GM19395 (cell line): ENCODE results near the gene MSTN.
"Not testable (repeated sequence)": the region's sequence is repeated elsewhere in the genome, so short reads cannot be mapped to it uniquely, and the experiment has no call there.

Experiments used
- ATAC-seq: cut with Tn5 transposase; IDR thresholded peaks from one replicate; pipeline ENCODE4 v1.9.1; 2021; ENCODE audit warnings: mild to moderate bottlenecking, moderate library complexity; ENCODE audit not compliant: unreplicated experiment

MSTN gene

GRCh38 chr2:190065839-190066238, 3.3 kb upstream of the MSTN start:
- no peak for ATAC-seq

- ATAC-seq = no peak
Observed at GRCh38 chr2:190063624-190064023, 1.1 kb upstream of the MSTN start.

GRCh38 chr2:190062053-190062452, 476 bp downstream of the MSTN start:
- no peak for ATAC-seq

GRCh38 chr2:190060626-190061025, 1.9 kb downstream of the MSTN start:
- no peak for ATAC-seq

GRCh38 chr2:190060019-190060418, 2.5 kb downstream of the MSTN start:
- ATAC-seq = no peak

- no peak for ATAC-seq
Observed at GRCh38 chr2:190053426-190053825, 9.1 kb downstream of the MSTN start.

- ATAC-seq = no peak
Observed at GRCh38 chr2:190052307-190052706, 10.2 kb downstream of the MSTN start.

- no peak for ATAC-seq
Observed at GRCh38 chr2:190051223-190051622, 11.3 kb downstream of the MSTN start.

GRCh38 chr2:190050001-190050400, 12.5 kb downstream of the MSTN start:
- no peak for ATAC-seq

GRCh38 chr2:190044866-190045265, 17.7 kb downstream of the MSTN start:
- ATAC-seq = no peak

GRCh38 chr2:190043441-190043840, 19.1 kb downstream of the MSTN start:
- no peak for ATAC-seq

GRCh38 chr2:190036071-190036470, 26.5 kb downstream of the MSTN start:
- ATAC-seq = no peak

GRCh38 chr2:190034417-190034816, 28.1 kb downstream of the MSTN start:
- not testable (repeated sequence) for ATAC-seq

- no peak for ATAC-seq
Observed at GRCh38 chr2:190031969-190032618, 30.4 kb downstream of the MSTN start.

- peak; percentile 73 for ATAC-seq
Observed at GRCh38 chr2:190023860-190024259, 38.7 kb downstream of the MSTN start.

GRCh38 chr2:190020720-190021119, 41.8 kb downstream of the MSTN start:
- ATAC-seq = no peak

GRCh38 chr2:190017837-190018236, 44.7 kb downstream of the MSTN start:
- ATAC-seq = no peak

GRCh38 chr2:190015969-190016368, 46.6 kb downstream of the MSTN start:
- not testable (repeated sequence) for ATAC-seq
